Measurements from ENCODE around the gene UBE3C.

UBE3C gene

GRCh38 chr7:157132796-157133195 lies 5.9 kb upstream of the UBE3C start:
- no peak overlapping the region for H3K27ac ChIP-seq (ENCODE audit: low read depth, low read length)

GRCh38 chr7:157133304-157133703 lies 5.4 kb upstream of the UBE3C start:
- Histone ChIP-seq H3K36me3 (ENCODE audit: control insufficient read depth, low read length) (no peaks in the 10 kb centered on the region), H3K9me2 (replicated peaks; ENCODE audit: control insufficient read depth, low read length) (no peaks in the 10 kb centered on the region), H3F3A (ENCODE audit: control insufficient read depth, insufficient read depth) (peaks cover 10% of the 10 kb centered on the region), H3K4me1 (ENCODE audit: control insufficient read depth, low read length) (peaks cover 14% of the 10 kb centered on the region), H3K4me3 (ENCODE audit: low read length) (no peak overlapping the region), H4K20me1 (ENCODE audit: control insufficient read depth, insufficient read depth, low read depth, low read length) (no peaks in the 10 kb centered on the region), H3K9me3 (ENCODE audit: control insufficient read depth, insufficient read depth, low read length) (no peaks in the 10 kb centered on the region), H3K79me2 (ENCODE audit: control insufficient read depth, low read length) (no peaks in the 10 kb centered on the region), H3K27ac (ENCODE audit: low read depth, low read length) (no peak overlapping the region), H3K27me3 (ENCODE audit: control insufficient read depth, low read length) (no peaks in the 10 kb centered on the region), H3K4me2 (ENCODE audit: low read length) (no peak overlapping the region)
- TF ChIP-seq CTCF (IDR thresholded peaks at IDR 0.05; ENCODE audit: low read depth, low read length, poor library complexity, severe bottlenecking): no peak
- no peak for TF ChIP-seq EZH2phosphoT487 (IDR thresholded peaks at IDR 0.05; ENCODE audit: borderline replicate concordance, low read length)

More at GRCh38 chr7:157132796-157133195, 5.9 kb upstream of the UBE3C start:
- Histone ChIP-seq H3K4me2 (ENCODE audit: low read length) (no peak overlapping the region), H3K4me1 (ENCODE audit: control insufficient read depth, low read length) (peaks cover 9% of the 10 kb centered on the region), H3K9me3 (ENCODE audit: control insufficient read depth, insufficient read depth, low read length) (no peaks in the 10 kb centered on the region), H3K27me3 (ENCODE audit: control insufficient read depth, low read length) (no peaks in the 10 kb centered on the region), H3K9me2 (replicated peaks; ENCODE audit: control insufficient read depth, low read length) (no peaks in the 10 kb centered on the region), H3K79me2 (ENCODE audit: control insufficient read depth, low read length) (no peaks in the 10 kb centered on the region), H3F3A (ENCODE audit: control insufficient read depth, insufficient read depth) (peaks cover 4% of the 10 kb centered on the region; the same call in 1 of the 2 replicates), H3K4me3 (ENCODE audit: low read length) (no peak overlapping the region), H4K20me1 (ENCODE audit: control insufficient read depth, insufficient read depth, low read depth, low read length) (no peaks in the 10 kb centered on the region), H3K36me3 (ENCODE audit: control insufficient read depth, low read length) (no peaks in the 10 kb centered on the region)
- TF ChIP-seq CTCF (IDR thresholded peaks at IDR 0.05; ENCODE audit: low read depth, low read length, poor library complexity, severe bottlenecking): no peak
- no peak for TF ChIP-seq EZH2phosphoT487 (IDR thresholded peaks at IDR 0.05; ENCODE audit: borderline replicate concordance, low read length)

GRCh38 chr7:157136372-157136771 lies 2.4 kb upstream of the UBE3C start:
- TF ChIP-seq CTCF (IDR thresholded peaks at IDR 0.05; ENCODE audit: low read depth, low read length, poor library complexity, severe bottlenecking) (no peak), EZH2phosphoT487 (IDR thresholded peaks at IDR 0.05; ENCODE audit: borderline replicate concordance, low read length) (no peak)
- H3K9me3 ChIP-seq (ENCODE audit: control insufficient read depth, insufficient read depth, low read length): no peaks in the 10 kb centered on the region
- peaks cover 23% of the 10 kb centered on the region for H3K36me3 ChIP-seq (ENCODE audit: control insufficient read depth, low read length)
- H3F3A ChIP-seq (ENCODE audit: control insufficient read depth, insufficient read depth): peaks cover 11% of the 10 kb centered on the region
- no peak overlapping the region for H3K4me2 ChIP-seq (ENCODE audit: low read length)
- peaks cover 24% of the 10 kb centered on the region for H3K79me2 ChIP-seq (ENCODE audit: control insufficient read depth, low read length)
- no peak overlapping the region for H3K4me3 ChIP-seq (ENCODE audit: low read length)
- H4K20me1 ChIP-seq (ENCODE audit: control insufficient read depth, insufficient read depth, low read depth, low read length): peaks cover 19% of the 10 kb centered on the region
- H3K4me1 ChIP-seq (ENCODE audit: control insufficient read depth, low read length): peaks cover 29% of the 10 kb centered on the region
- no peaks in the 10 kb centered on the region for H3K9me2 ChIP-seq (replicated peaks; ENCODE audit: control insufficient read depth, low read length)
- no peaks in the 10 kb centered on the region for H3K27me3 ChIP-seq (ENCODE audit: control insufficient read depth, low read length)
- H3K27ac ChIP-seq (ENCODE audit: low read depth, low read length): no peak overlapping the region

GRCh38 chr7:157138101-157138423 lies 664 bp upstream of the UBE3C start:
- Histone ChIP-seq H3K4me1 (ENCODE audit: control insufficient read depth, low read length) (peaks cover 35% of the 10 kb centered on the region), H3K4me2 (ENCODE audit: low read length) (peak overlapping the region; percentile 74), H3K27me3 (ENCODE audit: control insufficient read depth, low read length) (no peaks in the 10 kb centered on the region), H3K27ac (ENCODE audit: low read depth, low read length) (peak overlapping the region; percentile 75), H3K79me2 (ENCODE audit: control insufficient read depth, low read length) (peaks cover 41% of the 10 kb centered on the region), H3K36me3 (ENCODE audit: control insufficient read depth, low read length) (peaks cover 40% of the 10 kb centered on the region), H3K4me3 (ENCODE audit: low read length) (peak overlapping the region; percentile 83), H3F3A (ENCODE audit: control insufficient read depth, insufficient read depth) (peaks cover 11% of the 10 kb centered on the region), H3K9me3 (ENCODE audit: control insufficient read depth, insufficient read depth, low read length) (no peaks in the 10 kb centered on the region), H4K20me1 (ENCODE audit: control insufficient read depth, insufficient read depth, low read depth, low read length) (peaks cover 29% of the 10 kb centered on the region), H3K9me2 (replicated peaks; ENCODE audit: control insufficient read depth, low read length) (no peaks in the 10 kb centered on the region)
- TF ChIP-seq CTCF (IDR thresholded peaks at IDR 0.05; ENCODE audit: low read depth, low read length, poor library complexity, severe bottlenecking) (no peak), EZH2phosphoT487 (IDR thresholded peaks at IDR 0.05; ENCODE audit: borderline replicate concordance, low read length) (no peak)

Measured in DOHH2 (cell line).